Measurements from ENCODE around the gene DDAH1. TPM values are rescaled to one million over a fixed set of nuclear protein-coding genes. Genes with fewer than 3 reads are reported as not detected.

DDAH1 gene
- total and polyA plus RNA-seq, 2 of the 8 experiments (the other 6 are each of a cell fraction or from before 2014, with no cell fraction given) = 22.8 to 54.5 TPM

DNA sequence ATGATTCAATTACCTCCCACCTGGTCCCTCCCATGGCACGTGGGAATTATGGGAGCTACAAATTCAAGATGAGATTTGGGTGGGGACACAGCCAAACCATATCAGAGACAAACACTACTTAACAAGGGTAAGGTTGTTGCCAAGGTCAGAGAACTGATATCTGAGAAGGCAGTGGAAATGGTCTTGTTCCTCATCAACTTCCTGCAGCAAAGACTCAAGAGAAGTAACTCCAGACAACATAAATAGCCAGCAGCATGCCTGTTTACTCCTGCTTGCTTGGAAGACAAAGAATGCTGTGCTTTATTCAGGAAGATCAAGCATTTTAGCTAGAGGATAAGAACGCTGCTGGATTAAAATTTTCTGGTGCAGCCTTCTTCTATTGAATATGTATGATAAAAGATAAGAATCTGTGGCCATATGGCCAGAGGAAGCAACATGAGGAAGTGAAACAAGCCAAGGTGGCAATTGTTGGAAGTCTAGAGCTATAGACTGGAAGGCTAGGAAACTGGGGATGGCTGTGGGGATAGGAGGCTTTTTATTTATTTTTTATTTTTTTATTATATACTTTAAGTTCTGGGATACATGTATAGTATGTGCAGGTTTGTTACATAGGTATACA, 36.4 kb downstream of the DDAH1 start (continued):
- no peak for TF ChIP-seq CHD7 (IDR thresholded peaks at IDR 0.05; ENCODE audit: insufficient replicate concordance, low read length)
